Liver (tissue), 9 donors: ENCODE data around the gene EIF2AK3. TPM values are rescaled to one million over a fixed set of nuclear protein-coding genes. Genes with fewer than 3 reads are reported as not detected.

Experiments used
- DNase-seq: peaks from one replicate; pipeline ENCODE4 v3.0.0-alpha.2; 2017; ENCODE audit warnings: low spot score
- H3K27ac ChIP-seq, 2 donors: one replicate each; pipeline ENCODE4 v1.7.0; 2013; ENCODE audit warnings: inconsistent platforms in 2 of 2, low read length in 2 of 2, control low read depth in 1 of 2, low read depth in 1 of 2, mild to moderate bottlenecking in 1 of 2
- H3K27me3 ChIP-seq, 4 donors: one replicate each; pipeline versions ENCODE4 v1.6.1 to v1.7.0; 2013; ENCODE audit warnings: low read length in 3 of 4, inconsistent platforms in 1 of 4, mild to moderate bottlenecking in 1 of 4, moderate library complexity in 1 of 4; ENCODE audit not compliant: control insufficient read depth in 4 of 4, insufficient read depth in 4 of 4
- H3K36me3 ChIP-seq, 4 donors: one replicate each; pipeline versions ENCODE4 v1.6.1 to v1.7.0; 2013; ENCODE audit warnings: low read length in 3 of 4, mild to moderate bottlenecking in 3 of 4, low read depth in 1 of 4, moderate library complexity in 1 of 4; ENCODE audit not compliant: control insufficient read depth in 4 of 4, insufficient read depth in 3 of 4
- H3K4me1 ChIP-seq, 4 donors: one replicate each; pipeline versions ENCODE4 v1.6.1 to v1.7.0; 2013; ENCODE audit warnings: low read length in 3 of 4, mild to moderate bottlenecking in 3 of 4, moderate library complexity in 1 of 4; ENCODE audit not compliant: control insufficient read depth in 4 of 4, insufficient read depth in 4 of 4
- H3K4me3 ChIP-seq, 3 donors: one replicate each; pipeline versions ENCODE4 v1.6.1 to v1.7.0; 2013; ENCODE audit warnings: low read length in 3 of 3, control low read depth in 1 of 3, low read depth in 1 of 3, mild to moderate bottlenecking in 1 of 3
- H3K9ac ChIP-seq, 2 donors: one replicate each; pipeline ENCODE4 v1.7.0; 2013; ENCODE audit warnings: low read length in 2 of 2, mild to moderate bottlenecking in 2 of 2, moderate library complexity in 2 of 2, control low read depth in 1 of 2, low read depth in 1 of 2
- H3K9me3 ChIP-seq, 4 donors: one replicate each; pipeline versions ENCODE4 v1.6.1 to v1.7.0; 2013; ENCODE audit warnings: low read length in 3 of 4; ENCODE audit not compliant: control insufficient read depth in 4 of 4
- EGR1 ChIP-seq, 2 donors: IDR thresholded peaks; 2 replicates each; pipeline ENCODE4 v1.6.1; 2016 to 2018; ENCODE audit warnings: antibody characterized with exemption in 2 of 2, low read depth in 2 of 2
- FOXA1 ChIP-seq: IDR thresholded peaks from 2 replicates; pipeline ENCODE4 v1.6.1; 2016; ENCODE audit warnings: antibody characterized with exemption
- FOXA2 ChIP-seq: IDR thresholded peaks from 2 replicates; pipeline ENCODE4 v1.6.1; 2016; ENCODE audit warnings: antibody characterized with exemption
- GABPA ChIP-seq, 2 donors: IDR thresholded peaks in 1 of 2; conservative IDR thresholded peaks in 1 of 2; 2 replicates each; pipeline ENCODE4 v1.6.1; 2016; ENCODE audit warnings: antibody characterized with exemption in 2 of 2, mild to moderate bottlenecking in 1 of 2, moderate library complexity in 1 of 2
- HNF4A ChIP-seq, 2 donors: conservative IDR thresholded peaks; 2 replicates each; pipeline ENCODE4 v1.6.1; 2016; ENCODE audit warnings: antibody characterized with exemption in 2 of 2, mild to moderate bottlenecking in 2 of 2
- HNF4G ChIP-seq: IDR thresholded peaks from 2 replicates; pipeline ENCODE4 v1.6.1; 2016; ENCODE audit warnings: antibody characterized with exemption
- JUND ChIP-seq, 2 donors: IDR thresholded peaks; 2 replicates each; pipeline ENCODE4 v1.6.1; 2016; ENCODE audit warnings: antibody characterized with exemption in 2 of 2
- NR2F2 ChIP-seq: IDR thresholded peaks from 2 replicates; pipeline ENCODE4 v1.6.1; 2016; ENCODE audit warnings: antibody characterized with exemption
- RAD21 ChIP-seq, 2 donors: IDR thresholded peaks; 2 replicates each; pipeline ENCODE4 v1.6.1; 2016; ENCODE audit warnings: antibody characterized with exemption in 2 of 2, mild to moderate bottlenecking in 2 of 2
- RXRA ChIP-seq, 2 donors: IDR thresholded peaks; 2 replicates each; pipeline ENCODE4 v1.6.1; 2017 to 2018; ENCODE audit warnings: antibody characterized with exemption in 2 of 2, mild to moderate bottlenecking in 1 of 2
- SP1 ChIP-seq: IDR thresholded peaks from 2 replicates; pipeline ENCODE4 v1.6.1; 2018; ENCODE audit warnings: antibody characterized with exemption, mild to moderate bottlenecking
- TAF1 ChIP-seq: conservative IDR thresholded peaks from 2 replicates; pipeline ENCODE4 v1.6.1; 2016; ENCODE audit warnings: antibody characterized with exemption, mild to moderate bottlenecking
- YY1 ChIP-seq: IDR thresholded peaks from 2 replicates; pipeline ENCODE4 v1.6.1; 2016; ENCODE audit warnings: antibody characterized with exemption, mild to moderate bottlenecking
- WGBS: extraction: QIAGEN DNeasy Blood & Tissue Kit; methylation state at CpG from one replicate; pipeline ENCODE4 v1.1.7; 2013; 5-methylcytosine and 5-hydroxymethylcytosine counted together
- polyA plus RNA-seq, 2 donors: library from polyadenylated mRNA; stranded (reverse) in 1 of 2; unstranded in 1 of 2; fragments of 200-250 nt in 1 of 2; fragments of >200 nt in 1 of 2; fragmentation: Nextera tagmentation in 1 of 2; extraction: Ambion mirVana in 1 of 2; gene quantifications; one replicate each; pipeline versions ENCODE4 v1.2.1 to v1.2.3, GENCODE V29; 2013 to 2015
- total RNA-seq, 2 donors: library from RNA; depleted of rRNA; stranded (reverse); fragments of >200 nt; gene quantifications; one replicate each; pipeline ENCODE4 v1.2.3, GENCODE V29; 2014
- TF ChIP-seq, protein P1 (sequence below): IDR thresholded peaks from 2 replicates; pipeline ENCODE4 v1.6.1; 2016; ENCODE audit warnings: antibody characterized with exemption
- TF ChIP-seq, protein P2 (sequence below): IDR thresholded peaks from 2 replicates; pipeline ENCODE4 v1.6.1; 2016; ENCODE audit warnings: antibody characterized with exemption, mild to moderate bottlenecking
- TF ChIP-seq, protein P3 (sequence below): IDR thresholded peaks from 2 replicates; pipeline ENCODE4 v1.6.1; 2016; ENCODE audit warnings: antibody characterized with exemption
- TF ChIP-seq, protein P4 (sequence below): fragments of 150-350 bp; IDR thresholded peaks from 2 replicates; pipeline ENCODE4 v1.5.1; 2017; ENCODE audit warnings: improper control_type of control experiment, low read depth, low read length; ENCODE audit not compliant: missing input control
- donor health status: healthy.
- donor health status: healthy.
- donor health status: healthy.
- donor health status: healthy.
- donor health status: healthy.

The EIF2AK3 gene
- total and polyA plus RNA-seq, 4 donors = 2.9 to 31.5 (median 9.2) TPM

DNA sequence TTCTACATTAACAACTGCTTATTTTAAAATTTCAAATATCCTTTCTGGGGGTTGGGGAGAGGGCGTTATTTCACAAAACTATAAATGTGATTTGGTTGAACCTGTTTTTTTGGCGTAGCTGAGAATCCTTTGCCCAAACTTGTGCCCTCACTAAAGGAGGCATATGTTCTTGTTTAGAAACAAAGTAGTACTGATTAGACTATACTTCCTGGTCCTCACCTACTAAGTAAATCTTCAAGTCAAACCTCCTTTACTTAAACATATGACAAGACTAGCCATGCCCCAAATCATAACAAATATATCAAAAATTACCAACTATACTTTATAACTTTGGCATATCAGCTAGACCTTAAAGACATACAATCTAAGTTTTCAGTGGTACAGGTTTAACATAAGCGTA lies 5.8 kb downstream of the EIF2AK3 start:
- Histone ChIP-seq H3K4me1 (peaks cover 1 to 23% (median 10%) of the 10 kb centered on the region in 4 donors), H3K27me3 (no peaks in the 10 kb centered on the region), H3K27ac (no peak overlapping the region), H3K9ac (no peak overlapping the region), H3K9me3 (no peaks in the 10 kb centered on the region), H3K36me3 (no peaks in the 10 kb centered on the region), H3K4me3 (no peak overlapping the region)
- no peak for TF ChIP-seq RXRA (IDR thresholded peaks at IDR 0.05)
- no peak for TF ChIP-seq FOXA1
- TF ChIP-seq, protein P1, sequence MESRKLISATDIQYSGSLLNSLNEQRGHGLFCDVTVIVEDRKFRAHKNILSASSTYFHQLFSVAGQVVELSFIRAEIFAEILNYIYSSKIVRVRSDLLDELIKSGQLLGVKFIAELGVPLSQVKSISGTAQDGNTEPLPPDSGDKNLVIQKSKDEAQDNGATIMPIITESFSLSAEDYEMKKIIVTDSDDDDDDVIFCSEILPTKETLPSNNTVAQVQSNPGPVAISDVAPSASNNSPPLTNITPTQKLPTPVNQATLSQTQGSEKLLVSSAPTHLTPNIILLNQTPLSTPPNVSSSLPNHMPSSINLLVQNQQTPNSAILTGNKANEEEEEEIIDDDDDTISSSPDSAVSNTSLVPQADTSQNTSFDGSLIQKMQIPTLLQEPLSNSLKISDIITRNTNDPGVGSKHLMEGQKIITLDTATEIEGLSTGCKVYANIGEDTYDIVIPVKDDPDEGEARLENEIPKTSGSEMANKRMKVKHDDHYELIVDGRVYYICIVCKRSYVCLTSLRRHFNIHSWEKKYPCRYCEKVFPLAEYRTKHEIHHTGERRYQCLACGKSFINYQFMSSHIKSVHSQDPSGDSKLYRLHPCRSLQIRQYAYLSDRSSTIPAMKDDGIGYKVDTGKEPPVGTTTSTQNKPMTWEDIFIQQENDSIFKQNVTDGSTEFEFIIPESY = no peak
- TF ChIP-seq YY1 = no peak
- TF ChIP-seq NR2F2 = no peak
- no peak for TF ChIP-seq EGR1 (IDR thresholded peaks at IDR 0.05; ENCODE audit: low read depth in 2 of 2)
- no peak for TF ChIP-seq JUND (IDR thresholded peaks at IDR 0.05)
- TF ChIP-seq RAD21 (IDR thresholded peaks at IDR 0.05) = no peak
- TF ChIP-seq TAF1 = no peak
- no peak for TF ChIP-seq GABPA (IDR thresholded peaks at IDR 0.05 in 1 of 2, conservative IDR thresholded peaks at IDR 0.05 in 1 of 2)
- TF ChIP-seq, protein P2, sequence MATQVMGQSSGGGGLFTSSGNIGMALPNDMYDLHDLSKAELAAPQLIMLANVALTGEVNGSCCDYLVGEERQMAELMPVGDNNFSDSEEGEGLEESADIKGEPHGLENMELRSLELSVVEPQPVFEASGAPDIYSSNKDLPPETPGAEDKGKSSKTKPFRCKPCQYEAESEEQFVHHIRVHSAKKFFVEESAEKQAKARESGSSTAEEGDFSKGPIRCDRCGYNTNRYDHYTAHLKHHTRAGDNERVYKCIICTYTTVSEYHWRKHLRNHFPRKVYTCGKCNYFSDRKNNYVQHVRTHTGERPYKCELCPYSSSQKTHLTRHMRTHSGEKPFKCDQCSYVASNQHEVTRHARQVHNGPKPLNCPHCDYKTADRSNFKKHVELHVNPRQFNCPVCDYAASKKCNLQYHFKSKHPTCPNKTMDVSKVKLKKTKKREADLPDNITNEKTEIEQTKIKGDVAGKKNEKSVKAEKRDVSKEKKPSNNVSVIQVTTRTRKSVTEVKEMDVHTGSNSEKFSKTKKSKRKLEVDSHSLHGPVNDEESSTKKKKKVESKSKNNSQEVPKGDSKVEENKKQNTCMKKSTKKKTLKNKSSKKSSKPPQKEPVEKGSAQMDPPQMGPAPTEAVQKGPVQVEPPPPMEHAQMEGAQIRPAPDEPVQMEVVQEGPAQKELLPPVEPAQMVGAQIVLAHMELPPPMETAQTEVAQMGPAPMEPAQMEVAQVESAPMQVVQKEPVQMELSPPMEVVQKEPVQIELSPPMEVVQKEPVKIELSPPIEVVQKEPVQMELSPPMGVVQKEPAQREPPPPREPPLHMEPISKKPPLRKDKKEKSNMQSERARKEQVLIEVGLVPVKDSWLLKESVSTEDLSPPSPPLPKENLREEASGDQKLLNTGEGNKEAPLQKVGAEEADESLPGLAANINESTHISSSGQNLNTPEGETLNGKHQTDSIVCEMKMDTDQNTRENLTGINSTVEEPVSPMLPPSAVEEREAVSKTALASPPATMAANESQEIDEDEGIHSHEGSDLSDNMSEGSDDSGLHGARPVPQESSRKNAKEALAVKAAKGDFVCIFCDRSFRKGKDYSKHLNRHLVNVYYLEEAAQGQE = no peak
- no peak for TF ChIP-seq HNF4G
- no peak for TF ChIP-seq FOXA2
- TF ChIP-seq HNF4A (conservative IDR thresholded peaks at IDR 0.05) = no peak
- TF ChIP-seq, protein P3, sequence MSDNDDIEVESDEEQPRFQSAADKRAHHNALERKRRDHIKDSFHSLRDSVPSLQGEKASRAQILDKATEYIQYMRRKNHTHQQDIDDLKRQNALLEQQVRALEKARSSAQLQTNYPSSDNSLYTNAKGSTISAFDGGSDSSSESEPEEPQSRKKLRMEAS = no peak
- DNase-seq = no peak
- WGBS = 89% methylated on average over 3 of the region's 3 CpGs

DNA sequence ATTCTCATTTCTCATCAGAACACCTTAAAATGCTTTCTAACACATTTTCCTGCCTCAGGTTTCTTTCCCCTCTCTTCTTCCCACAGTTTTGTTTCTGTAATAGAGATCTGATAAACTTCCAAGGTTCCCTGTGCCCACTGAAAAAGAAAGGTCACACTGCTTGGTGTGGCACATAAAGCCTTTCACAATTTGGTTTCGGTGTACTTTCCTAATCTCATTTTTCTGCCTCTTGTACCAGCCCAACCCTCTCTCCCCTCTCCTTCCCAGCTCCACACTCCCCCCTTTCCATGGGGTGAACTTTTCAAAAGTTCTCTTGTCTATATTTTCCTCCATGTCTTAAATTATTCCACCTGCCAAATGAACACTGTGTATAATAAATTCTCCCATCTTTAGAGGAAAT lies 7.2 kb downstream of the EIF2AK3 start:
- Histone ChIP-seq H3K36me3 (no peaks in the 10 kb centered on the region), H3K4me3 (no peak overlapping the region), H3K27ac (no peak overlapping the region), H3K9me3 (no peaks in the 10 kb centered on the region), H3K4me1 (peaks cover 1 to 11% (median 5%) of the 10 kb centered on the region in 4 donors), H3K9ac (no peak overlapping the region), H3K27me3 (no peaks in the 10 kb centered on the region)
- TF ChIP-seq NR2F2 (no peak), FOXA1 (no peak), TAF1 (no peak), HNF4G (no peak), RAD21 (IDR thresholded peaks at IDR 0.05) (no peak), RXRA (IDR thresholded peaks at IDR 0.05) (no peak), YY1 (no peak), SP1 (no peak)
- TF ChIP-seq, protein P2 = no peak
- TF ChIP-seq, protein P4, sequence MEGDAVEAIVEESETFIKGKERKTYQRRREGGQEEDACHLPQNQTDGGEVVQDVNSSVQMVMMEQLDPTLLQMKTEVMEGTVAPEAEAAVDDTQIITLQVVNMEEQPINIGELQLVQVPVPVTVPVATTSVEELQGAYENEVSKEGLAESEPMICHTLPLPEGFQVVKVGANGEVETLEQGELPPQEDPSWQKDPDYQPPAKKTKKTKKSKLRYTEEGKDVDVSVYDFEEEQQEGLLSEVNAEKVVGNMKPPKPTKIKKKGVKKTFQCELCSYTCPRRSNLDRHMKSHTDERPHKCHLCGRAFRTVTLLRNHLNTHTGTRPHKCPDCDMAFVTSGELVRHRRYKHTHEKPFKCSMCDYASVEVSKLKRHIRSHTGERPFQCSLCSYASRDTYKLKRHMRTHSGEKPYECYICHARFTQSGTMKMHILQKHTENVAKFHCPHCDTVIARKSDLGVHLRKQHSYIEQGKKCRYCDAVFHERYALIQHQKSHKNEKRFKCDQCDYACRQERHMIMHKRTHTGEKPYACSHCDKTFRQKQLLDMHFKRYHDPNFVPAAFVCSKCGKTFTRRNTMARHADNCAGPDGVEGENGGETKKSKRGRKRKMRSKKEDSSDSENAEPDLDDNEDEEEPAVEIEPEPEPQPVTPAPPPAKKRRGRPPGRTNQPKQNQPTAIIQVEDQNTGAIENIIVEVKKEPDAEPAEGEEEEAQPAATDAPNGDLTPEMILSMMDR = no peak
- WGBS = 72% methylated on average over 1 of the region's 1 CpG
- DNase-seq = no peak
